Subcutaneous adipose tissue (tissue), 4 donors: ENCODE data around the gene SPNS2. TPM values are rescaled to one million over a fixed set of nuclear protein-coding genes. Genes with fewer than 3 reads are reported as not detected.

Experiments
- CTCF ChIP-seq: fragments of 450-650 bp; IDR thresholded peaks from one replicate; pipeline ENCODE4 v1.5.1; 2016; ENCODE audit warnings: low read depth, mild to moderate bottlenecking, control low read depth, antibody characterized with exemption, moderate library complexity
- total RNA-seq, 4 donors: library from RNA; depleted of rRNA; stranded (reverse); fragments of >200 nt; gene quantifications; one replicate each; pipeline ENCODE4 v1.1.0, GENCODE V29; 2016

Gene SPNS2
- total RNA-seq, 4 donors from 2014 or later = 3.2 to 31.8 (median 13.4) TPM

GRCh38 chr17:4587195-4587594 is 88.5 kb downstream of the SPNS2 start:
- no peak for TF ChIP-seq CTCF

GRCh38 chr17:4587803-4588202 is 89.1 kb downstream of the SPNS2 start:
- no peak for TF ChIP-seq CTCF

- no peak for TF ChIP-seq CTCF
Measured at GRCh38 chr17:4588391-4588790, 89.7 kb downstream of the SPNS2 start.

Other genes starting within 250 kb of the SPNS2 start
- 10 to 100 TPM; 36.8 to 55.0 (median 40.9) TPM for gene ANKFY1, start 234.9 kb upstream of the SPNS2 start, total RNA-seq
- 10 to 100 TPM; 27.3 to 54.0 (median 32.0) TPM for gene UBE2G1, start 132.2 kb upstream of the SPNS2 start, total RNA-seq
- gene SPNS3, start 64.9 kb upstream of the SPNS2 start, total RNA-seq = 1 to 10 TPM in 1 of 4 donors, not detected in 3; 1.7 TPM
- 10 to 100 TPM; 16.5 to 34.7 (median 28.7) TPM for gene MYBBP1A, start 56.5 kb downstream of the SPNS2 start, total RNA-seq
- gene GGT6, start 61.7 kb downstream of the SPNS2 start, total RNA-seq = not detected
- 1 to 10 TPM in 2 of 4 donors, not detected in 2; 1.5 TPM for gene SMTNL2, start 85.6 kb downstream of the SPNS2 start, total RNA-seq
- gene ALOX15, start 142.8 kb downstream of the SPNS2 start, total RNA-seq = 1 to 10 TPM in 1 of 4 donors, not detected in 3; 3.3 TPM
- gene PELP1, start 205.3 kb downstream of the SPNS2 start, total RNA-seq = 10 to 100 TPM; 12.9 to 22.5 (median 20.4) TPM
- gene ARRB2, start 211.8 kb downstream of the SPNS2 start, total RNA-seq = 100 to 1,000 TPM in 1 of 4 donors, 10 to 100 TPM in 3; 36.2 to 138 (median 52.8) TPM
- 10 to 100 TPM; 16.3 to 29.6 (median 24.2) TPM for gene MED11, start 232.5 kb downstream of the SPNS2 start, total RNA-seq
- gene ZMYND15, start 241.0 kb downstream of the SPNS2 start, total RNA-seq = 1 to 10 TPM in 2 of 4 donors, under 1 TPM in 2; 0.65 to 4.6 (median 1.0) TPM
- gene CXCL16, start 241.0 kb downstream of the SPNS2 start, total RNA-seq = 100 to 1,000 TPM in 1 of 4 donors, 10 to 100 TPM in 1, 1 to 10 TPM in 2; 9.0 to 108 (median 12.9) TPM